HEK293 (cell line): ENCODE measurements around the gene ENGASE.

ENCODE experiments used
- CTCF ChIA-PET: fragments of 350-600 bp; formaldehyde crosslinking; extraction: SDS; loops from one replicate; lab custom pipeline; 2021; ENCODE audit warnings: antibody characterized with exemption; lab: Yijun Ruan, JAX
- POLR2A ChIA-PET: fragments of 300-600 bp; formaldehyde crosslinking; extraction: SDS; loops from one replicate; lab custom pipeline; 2020; ENCODE audit warnings: antibody characterized with exemption, inconsistent platforms; lab: Yijun Ruan, JAX
- H3K27ac ChIP-seq: fragments of 200-500 bp; sonication (Bioruptor generic); 2 replicates; pipeline ENCODE4 v1.5.1; 2014; ENCODE audit warnings: low read depth, low read length, control low read depth, inconsistent platforms; ENCODE audit errors: extremely low read depth
- H3K36me3 ChIP-seq, 2 experiments: fragments of 200-500 bp in 1 of 2; sonication (Bioruptor generic) in 1 of 2; 1 replicate in 1 of 2; 2 replicates in 1 of 2; pipeline ENCODE4 v1.5.1; 2014 to 2017; ENCODE audit warnings: inconsistent platforms in 2 of 2, low read length in 2 of 2; ENCODE audit not compliant: control insufficient read depth in 2 of 2, insufficient read depth in 1 of 2
- H3K4me1 ChIP-seq: fragments of 200-500 bp; sonication (Bioruptor generic); 2 replicates; pipeline ENCODE4 v1.5.1; 2014; ENCODE audit warnings: mild to moderate bottlenecking, low read length, inconsistent platforms; ENCODE audit not compliant: control insufficient read depth, insufficient read depth
- H3K4me3 ChIP-seq: 2 replicates; pipeline ENCODE4 v1.5.1; 2011; ENCODE audit warnings: low read depth, mild to moderate bottlenecking, control low read depth, low read length, moderate library complexity
- H3K9me3 ChIP-seq: fragments of 200-500 bp; sonication (Bioruptor generic); 2 replicates; pipeline ENCODE4 v1.5.1; 2014; ENCODE audit warnings: low read depth, low read length, inconsistent platforms; ENCODE audit not compliant: control insufficient read depth, insufficient read depth
- EGR2 ChIP-seq: fragments of 450-650 bp; formaldehyde crosslinking; IDR thresholded peaks from 2 replicates; pipeline ENCODE4 v1.5.1; 2016; ENCODE audit warnings: low read depth, missing biosample characterization, missing genetic modification characterization
- GLI2 ChIP-seq: fragments of 450-650 bp; formaldehyde crosslinking; IDR thresholded peaks from 2 replicates; pipeline ENCODE4; 2017; ENCODE audit warnings: missing biosample characterization, missing genetic modification characterization, low read depth, borderline replicate concordance
- HOXD13 ChIP-seq: sonication (generic); formaldehyde crosslinking; IDR thresholded peaks from 2 replicates; pipeline ENCODE4 v1.8.0; 2022; ENCODE audit warnings: missing genetic modification reagents, borderline replicate concordance
- KLF10 ChIP-seq: fragments of 450-650 bp; IDR thresholded peaks from 2 replicates; pipeline ENCODE4 v1.5.1; 2018; ENCODE audit warnings: missing biosample characterization, mild to moderate bottlenecking, missing genetic modification characterization
- KLF9 ChIP-seq: fragments of 450-650 bp; formaldehyde crosslinking; IDR thresholded peaks from 2 replicates; pipeline ENCODE4 v1.5.1; 2016; ENCODE audit warnings: missing biosample characterization, missing genetic modification characterization, low read depth
- MEIS1 ChIP-seq: sonication (generic); formaldehyde crosslinking; IDR thresholded peaks from 2 replicates; pipeline ENCODE4 v1.8.1; 2022; ENCODE audit warnings: missing genetic modification reagents, mild to moderate bottlenecking, borderline replicate concordance
- ZBTB1 ChIP-seq: fragments of 450-650 bp; formaldehyde crosslinking; IDR thresholded peaks from 2 replicates; pipeline ENCODE4 v1.5.1; 2016; ENCODE audit warnings: missing biosample characterization, missing genetic modification characterization
- ZBTB21 ChIP-seq: fragments of 450-650 bp; formaldehyde crosslinking; IDR thresholded peaks from 2 replicates; pipeline ENCODE4 v1.5.1; 2017; ENCODE audit warnings: missing biosample characterization, missing genetic modification characterization
- ZFP41 ChIP-seq: fragments of 450-650 bp; formaldehyde crosslinking; IDR thresholded peaks from 2 replicates; pipeline ENCODE4 v1.5.1; 2016; ENCODE audit warnings: missing biosample characterization, missing genetic modification characterization, borderline replicate concordance
- ZNF157 ChIP-seq: fragments of 450-650 bp; formaldehyde crosslinking; IDR thresholded peaks from 2 replicates; pipeline ENCODE4 v1.5.1; 2016; ENCODE audit warnings: missing biosample characterization, missing genetic modification characterization
- ZNF169 ChIP-seq: fragments of 450-650 bp; formaldehyde crosslinking; IDR thresholded peaks from 2 replicates; pipeline ENCODE4 v1.5.1; 2016; ENCODE audit warnings: missing biosample characterization, missing genetic modification characterization
- ZNF2 ChIP-seq: fragments of 450-650 bp; formaldehyde crosslinking; IDR thresholded peaks from 2 replicates; pipeline ENCODE4 v1.5.1; 2016; ENCODE audit warnings: missing biosample characterization, missing genetic modification characterization
- ZNF292 ChIP-seq: fragments of 450-650 bp; formaldehyde crosslinking; IDR thresholded peaks from 2 replicates; pipeline ENCODE4 v1.5.1; 2016; ENCODE audit warnings: low read depth, missing biosample characterization, missing genetic modification characterization, borderline replicate concordance
- ZNF311 ChIP-seq: fragments of 450-650 bp; formaldehyde crosslinking; IDR thresholded peaks from 2 replicates; pipeline ENCODE4 v1.5.1; 2017; ENCODE audit warnings: missing biosample characterization, missing genetic modification characterization, borderline replicate concordance
- ZNF335 ChIP-seq: fragments of 450-650 bp; formaldehyde crosslinking; conservative IDR thresholded peaks from 2 replicates; pipeline ENCODE4 v1.5.1; 2016; ENCODE audit warnings: missing biosample characterization, missing genetic modification characterization
- ZNF521 ChIP-seq: fragments of 450-650 bp; formaldehyde crosslinking; IDR thresholded peaks from 2 replicates; pipeline ENCODE4 v1.5.1; 2017; ENCODE audit warnings: missing biosample characterization, mild to moderate bottlenecking, missing genetic modification characterization
- ZNF530 ChIP-seq: fragments of 450-650 bp; formaldehyde crosslinking; IDR thresholded peaks from 2 replicates; pipeline ENCODE4 v1.5.1; 2016; ENCODE audit warnings: low read depth, missing biosample characterization, missing genetic modification characterization
- ZNF544 ChIP-seq: fragments of 450-650 bp; formaldehyde crosslinking; IDR thresholded peaks from 2 replicates; pipeline ENCODE4 v1.5.0; 2017; ENCODE audit warnings: missing biosample characterization, missing genetic modification characterization
- ZNF571 ChIP-seq: fragments of 450-650 bp; formaldehyde crosslinking; IDR thresholded peaks from 2 replicates; pipeline ENCODE4 v1.5.0; 2017; ENCODE audit warnings: missing biosample characterization, missing genetic modification characterization
- ZNF623 ChIP-seq: fragments of 450-650 bp; formaldehyde crosslinking; IDR thresholded peaks from 2 replicates; pipeline ENCODE4 v1.5.1; 2016; ENCODE audit warnings: missing biosample characterization, missing genetic modification characterization
- ZNF670 ChIP-seq: fragments of 450-650 bp; formaldehyde crosslinking; IDR thresholded peaks from 2 replicates; pipeline ENCODE4 v1.5.1; 2016; ENCODE audit warnings: missing biosample characterization, missing genetic modification characterization, low read depth
- ZNF791 ChIP-seq: fragments of 450-650 bp; formaldehyde crosslinking; IDR thresholded peaks from 2 replicates; pipeline ENCODE4 v1.5.1; 2016; ENCODE audit warnings: missing biosample characterization, missing genetic modification characterization
- TF ChIP-seq, protein P1 (sequence below): fragments of 450-650 bp; formaldehyde crosslinking; IDR thresholded peaks from 2 replicates; pipeline ENCODE4 v1.5.1; 2016; ENCODE audit warnings: missing biosample characterization, missing genetic modification characterization
- TF ChIP-seq, protein P2 (sequence below): fragments of 450-650 bp; IDR thresholded peaks from 2 replicates; pipeline ENCODE4 v1.5.1; 2018; ENCODE audit warnings: missing biosample characterization, mild to moderate bottlenecking, missing genetic modification characterization
- TF ChIP-seq, protein P3 (sequence below): fragments of 450-650 bp; formaldehyde crosslinking; IDR thresholded peaks from 2 replicates; pipeline ENCODE4 v1.5.1; 2017; ENCODE audit warnings: missing biosample characterization, missing genetic modification characterization

Gene ENGASE

DNA sequence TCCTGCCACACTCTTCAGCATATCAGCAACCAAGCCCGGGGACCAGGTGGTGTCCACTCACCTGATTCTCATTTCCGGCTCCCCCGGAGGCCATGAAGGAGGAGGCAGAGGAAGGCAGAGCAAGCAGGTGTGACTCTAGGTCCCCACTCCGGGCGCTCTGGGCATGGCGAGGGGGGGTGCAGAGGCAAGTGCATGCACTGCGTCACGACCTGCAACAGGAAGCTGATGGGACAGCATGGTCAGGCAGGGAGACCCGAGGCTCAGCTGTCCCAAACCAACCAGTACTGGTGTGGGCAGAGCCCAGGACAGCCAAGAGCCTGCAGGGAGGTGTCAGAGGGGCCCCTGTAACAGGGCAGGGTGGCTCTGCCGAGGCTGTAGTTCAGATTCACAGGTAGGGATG, 2.1 kb upstream of the ENGASE start:
- H3K9me3 ChIP-seq = no peaks in the 10 kb centered on the region
- POLR2A ChIA-PET = interaction anchor here (1.3 kb wide), 1 partner anchor 12 kb away, joined by 5 read pairs; no protein-coding TSS in a partner anchor
- no peak overlapping the region for H3K27ac ChIP-seq
- TF ChIP-seq EGR2 (tag by site-specific recombination) = no peak
- TF ChIP-seq ZNF311 (tag by site-specific recombination) = no peak
- no peak for TF ChIP-seq ZBTB1 (tag by site-specific recombination)
- TF ChIP-seq, protein P1, sequence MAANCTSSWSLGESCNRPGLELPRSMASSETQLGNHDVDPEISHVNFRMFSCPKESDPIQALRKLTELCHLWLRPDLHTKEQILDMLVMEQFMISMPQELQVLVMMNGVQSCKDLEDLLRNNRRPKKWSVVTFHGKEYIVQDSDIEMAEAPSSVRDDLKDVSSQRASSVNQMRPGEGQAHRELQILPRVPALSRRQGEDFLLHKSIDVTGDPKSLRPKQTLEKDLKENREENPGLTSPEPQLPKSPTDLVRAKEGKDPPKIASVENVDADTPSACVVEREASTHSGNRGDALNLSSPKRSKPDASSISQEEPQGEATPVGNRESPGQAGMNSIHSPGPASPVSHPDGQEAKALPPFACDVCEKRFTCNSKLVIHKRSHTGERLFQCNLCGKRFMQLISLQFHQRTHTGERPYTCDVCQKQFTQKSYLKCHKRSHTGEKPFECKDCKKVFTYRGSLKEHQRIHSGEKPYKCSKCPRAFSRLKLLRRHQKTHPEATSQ (tag by site-specific recombination) = no peak
- TF ChIP-seq ZNF791 (tag by site-specific recombination) = no peak
- TF ChIP-seq, protein P2, sequence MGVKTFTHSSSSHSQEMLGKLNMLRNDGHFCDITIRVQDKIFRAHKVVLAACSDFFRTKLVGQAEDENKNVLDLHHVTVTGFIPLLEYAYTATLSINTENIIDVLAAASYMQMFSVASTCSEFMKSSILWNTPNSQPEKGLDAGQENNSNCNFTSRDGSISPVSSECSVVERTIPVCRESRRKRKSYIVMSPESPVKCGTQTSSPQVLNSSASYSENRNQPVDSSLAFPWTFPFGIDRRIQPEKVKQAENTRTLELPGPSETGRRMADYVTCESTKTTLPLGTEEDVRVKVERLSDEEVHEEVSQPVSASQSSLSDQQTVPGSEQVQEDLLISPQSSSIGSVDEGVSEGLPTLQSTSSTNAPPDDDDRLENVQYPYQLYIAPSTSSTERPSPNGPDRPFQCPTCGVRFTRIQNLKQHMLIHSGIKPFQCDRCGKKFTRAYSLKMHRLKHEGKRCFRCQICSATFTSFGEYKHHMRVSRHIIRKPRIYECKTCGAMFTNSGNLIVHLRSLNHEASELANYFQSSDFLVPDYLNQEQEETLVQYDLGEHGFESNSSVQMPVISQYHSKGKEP (tag by site-specific recombination) = no peak
- TF ChIP-seq, all 188 proteins: peak for 0
- Histone ChIP-seq H3K4me3 (no peak overlapping the region), H3K36me3 (peaks cover 3 to 5% of the 10 kb centered on the region in 2 experiments), H3K4me1 (peaks cover 4% of the 10 kb centered on the region; the same call in 1 of the 2 replicates)
- CTCF ChIA-PET = interaction anchor here (0.7 to 2.9 kb wide), 9 partner anchors 8 to 564 kb away, joined by 3 to 21 read pairs (median 5); no protein-coding TSS in a partner anchor

DNA sequence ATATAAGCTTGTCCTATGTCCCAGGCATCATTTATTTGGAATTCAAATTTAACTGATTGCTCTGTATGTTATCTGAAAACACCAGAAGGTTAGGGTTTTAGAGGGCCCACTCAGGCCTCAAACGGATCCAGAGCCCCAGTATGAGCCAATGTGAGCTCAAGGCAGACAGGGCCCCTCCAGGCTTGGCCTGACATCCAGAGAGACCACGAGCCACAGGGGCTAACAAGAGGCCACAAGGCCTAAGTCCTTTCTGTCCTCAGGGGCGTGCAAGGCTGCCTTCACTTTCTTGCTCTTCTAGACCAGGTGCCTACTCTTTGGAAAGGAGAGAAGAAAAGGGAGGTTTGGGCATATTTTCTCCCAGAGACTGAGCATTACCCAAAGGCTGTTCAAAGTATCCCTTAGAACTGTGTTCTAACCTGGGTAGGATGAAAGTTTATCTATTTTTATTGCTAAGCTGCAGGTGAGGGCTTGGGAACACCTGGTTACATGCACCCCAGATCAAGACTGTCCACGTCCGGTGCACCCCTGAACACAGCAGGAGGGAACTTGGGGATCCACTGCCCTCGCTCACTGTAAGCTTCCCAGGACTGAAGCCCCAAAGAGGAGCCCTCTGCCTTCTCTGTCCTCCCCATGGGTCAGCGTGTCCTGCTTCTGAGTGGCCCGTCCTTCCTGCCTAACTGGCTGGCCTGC, 1.5 kb upstream of the ENGASE start:
- Histone ChIP-seq H3K36me3 (peaks cover 9 to 10% of the 10 kb centered on the region in 2 experiments), H3K9me3 (no peaks in the 10 kb centered on the region), H3K27ac (no peak overlapping the region), H3K4me1 (peaks cover 4% of the 10 kb centered on the region; the same call in 1 of the 2 replicates), H3K4me3 (no peak overlapping the region)
- ChIA-PET POLR2A (interaction anchor here (0.7 to 1.3 kb wide), 2 partner anchors 13 to 25 kb away, joined by 3 to 5 read pairs; no protein-coding TSS in a partner anchor), CTCF (interaction anchor here (0.6 to 2.9 kb wide), 11 partner anchors 8 to 320 kb away, joined by 3 to 21 read pairs (median 5); no protein-coding TSS in a partner anchor)
- TF ChIP-seq HOXD13 (CRISPR knock-in tag) (no peak), MEIS1 (CRISPR knock-in tag) (no peak), ZNF670 (no peak), ZNF571 (no peak), ZNF544 (tag by site-specific recombination) (no peak), KLF9 (tag by site-specific recombination) (no peak), ZNF157 (no peak), ZNF623 (tag by site-specific recombination) (no peak)
- TF ChIP-seq, protein P3, sequence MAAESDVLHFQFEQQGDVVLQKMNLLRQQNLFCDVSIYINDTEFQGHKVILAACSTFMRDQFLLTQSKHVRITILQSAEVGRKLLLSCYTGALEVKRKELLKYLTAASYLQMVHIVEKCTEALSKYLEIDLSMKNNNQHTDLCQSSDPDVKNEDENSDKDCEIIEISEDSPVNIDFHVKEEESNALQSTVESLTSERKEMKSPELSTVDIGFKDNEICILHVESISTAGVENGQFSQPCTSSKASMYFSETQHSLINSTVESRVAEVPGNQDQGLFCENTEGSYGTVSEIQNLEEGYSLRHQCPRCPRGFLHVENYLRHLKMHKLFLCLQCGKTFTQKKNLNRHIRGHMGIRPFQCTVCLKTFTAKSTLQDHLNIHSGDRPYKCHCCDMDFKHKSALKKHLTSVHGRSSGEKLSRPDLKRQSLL (tag by site-specific recombination) = no peak

DNA sequence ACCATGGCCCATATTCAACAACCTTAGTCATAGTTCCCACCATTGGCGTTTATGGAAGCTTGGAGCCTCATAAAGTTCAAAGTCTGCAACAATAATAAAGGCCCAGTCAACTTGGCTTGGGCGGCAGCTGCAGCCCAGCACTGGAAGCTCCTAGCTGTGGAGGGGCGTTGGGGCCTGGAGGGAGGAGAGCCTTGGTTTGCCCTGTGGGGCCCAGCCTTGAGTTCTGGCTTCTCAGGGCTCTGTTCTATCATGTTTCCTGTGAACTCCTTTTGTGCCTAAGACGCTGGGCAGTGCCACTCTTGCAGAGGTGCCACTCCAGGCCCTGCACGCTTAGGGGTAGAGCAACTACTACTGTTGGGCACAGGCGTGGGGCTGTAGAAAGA, 927 bp upstream of the ENGASE start:
- TF ChIP-seq GLI2 (tag by site-specific recombination) (no peak), ZNF571 (no peak), ZNF292 (tag by site-specific recombination) (no peak), ZBTB1 (tag by site-specific recombination) (no peak), ZNF2 (tag by site-specific recombination) (no peak), KLF10 (tag by site-specific recombination) (no peak), ZNF521 (tag by site-specific recombination) (no peak), ZFP41 (tag by site-specific recombination) (no peak), ZBTB21 (tag by site-specific recombination) (no peak), ZNF530 (tag by site-specific recombination) (no peak), ZNF169 (tag by site-specific recombination) (no peak), ZNF335 (tag by site-specific recombination) (no peak)
- Histone ChIP-seq H3K4me1 (peaks cover 4% of the 10 kb centered on the region; the same call in 1 of the 2 replicates), H3K36me3 (peaks cover 10 to 15% of the 10 kb centered on the region in 2 experiments), H3K9me3 (no peaks in the 10 kb centered on the region), H3K27ac (no peak overlapping the region), H3K4me3 (no peak overlapping the region)
- ChIA-PET CTCF (interaction anchor here (0.7 to 2.9 kb wide), 11 partner anchors 9 to 320 kb away, joined by 3 to 21 read pairs (median 5); no protein-coding TSS in a partner anchor), POLR2A (interaction anchor here (0.7 to 1.3 kb wide), 2 partner anchors 14 to 25 kb away, joined by 3 to 5 read pairs; no protein-coding TSS in a partner anchor)
